Prostate gland (tissue), 2 donors: Measurements from ENCODE around the gene ZMYND10.

ENCODE experiments used
- POLR2A ChIP-seq: fragments of 450-650 bp; IDR thresholded peaks from one replicate; pipeline ENCODE4 v1.6.1; 2016; ENCODE audit warnings: antibody characterized with exemption, mild to moderate bottlenecking
- TF ChIP-seq, protein P1 (sequence below), 4 experiments: fragments of 200-600 bp in 2 of 4; fragments of 450-650 bp in 2 of 4; sonication (generic) in 2 of 4; IDR thresholded peaks; 1 replicate in 3 of 4; 2 replicates in 1 of 4; pipeline ENCODE4 v1.5.1; 2016 to 2019; ENCODE audit warnings: antibody characterized with exemption in 4 of 4, mild to moderate bottlenecking in 2 of 4, moderate library complexity in 2 of 4

DNA sequence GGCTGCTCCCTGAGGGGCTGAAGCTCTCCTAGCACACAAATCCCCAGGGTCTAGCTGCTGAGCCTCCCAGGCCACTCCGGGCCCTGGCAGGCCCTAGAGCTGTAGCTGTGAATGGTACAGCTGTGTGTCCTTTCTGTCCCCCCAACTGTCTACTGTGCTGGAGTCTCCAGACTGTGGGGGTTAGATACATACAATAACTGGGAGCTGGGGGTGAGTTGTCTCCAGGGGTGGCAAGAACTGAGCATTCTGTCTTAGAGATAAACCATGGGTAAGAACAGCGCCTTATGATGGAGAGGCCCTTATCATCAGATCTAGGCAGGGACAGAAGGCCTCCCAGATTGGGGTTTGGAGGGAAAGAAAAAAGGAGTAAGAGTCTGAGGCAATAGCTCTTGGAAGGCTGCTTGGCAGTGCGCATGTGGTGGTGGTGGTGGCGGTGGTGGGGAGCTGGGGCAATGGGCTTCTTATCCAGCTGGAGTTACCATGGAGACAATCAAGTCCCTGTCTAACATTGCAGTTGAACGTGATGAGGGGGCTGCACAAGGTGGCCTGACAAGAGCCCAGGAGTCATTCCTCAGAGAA is 8.7 kb upstream of the ZMYND10 start:
- TF ChIP-seq POLR2A: no peak
- TF ChIP-seq, protein P1, sequence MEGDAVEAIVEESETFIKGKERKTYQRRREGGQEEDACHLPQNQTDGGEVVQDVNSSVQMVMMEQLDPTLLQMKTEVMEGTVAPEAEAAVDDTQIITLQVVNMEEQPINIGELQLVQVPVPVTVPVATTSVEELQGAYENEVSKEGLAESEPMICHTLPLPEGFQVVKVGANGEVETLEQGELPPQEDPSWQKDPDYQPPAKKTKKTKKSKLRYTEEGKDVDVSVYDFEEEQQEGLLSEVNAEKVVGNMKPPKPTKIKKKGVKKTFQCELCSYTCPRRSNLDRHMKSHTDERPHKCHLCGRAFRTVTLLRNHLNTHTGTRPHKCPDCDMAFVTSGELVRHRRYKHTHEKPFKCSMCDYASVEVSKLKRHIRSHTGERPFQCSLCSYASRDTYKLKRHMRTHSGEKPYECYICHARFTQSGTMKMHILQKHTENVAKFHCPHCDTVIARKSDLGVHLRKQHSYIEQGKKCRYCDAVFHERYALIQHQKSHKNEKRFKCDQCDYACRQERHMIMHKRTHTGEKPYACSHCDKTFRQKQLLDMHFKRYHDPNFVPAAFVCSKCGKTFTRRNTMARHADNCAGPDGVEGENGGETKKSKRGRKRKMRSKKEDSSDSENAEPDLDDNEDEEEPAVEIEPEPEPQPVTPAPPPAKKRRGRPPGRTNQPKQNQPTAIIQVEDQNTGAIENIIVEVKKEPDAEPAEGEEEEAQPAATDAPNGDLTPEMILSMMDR (IDR thresholded peaks at IDR 0.05): no peak
